Measurements from ENCODE around the gene PRAF2.

PRAF2 gene

DNA sequence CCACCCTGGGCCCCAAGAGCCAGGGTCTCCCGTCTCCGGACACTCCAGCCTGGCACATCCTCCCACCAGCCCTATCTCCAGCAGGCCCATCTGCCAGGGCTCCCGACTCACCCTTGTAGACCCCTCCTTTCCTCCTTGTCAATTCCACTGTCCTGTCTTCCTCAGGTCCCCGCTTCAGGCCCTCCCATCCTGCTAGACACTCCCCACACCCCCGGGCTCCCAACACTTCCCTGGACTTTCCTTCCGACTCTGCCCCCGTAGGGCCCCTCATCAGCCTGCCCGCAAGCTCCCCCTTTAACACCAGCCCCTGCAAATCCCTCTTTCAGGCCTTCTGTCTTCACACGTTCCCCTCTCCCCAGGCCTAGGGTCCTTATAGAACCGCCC, 1.1 kb downstream of the PRAF2 start:
- DNase-seq (ENCODE audit: low read depth): peak; percentile 6

DNA sequence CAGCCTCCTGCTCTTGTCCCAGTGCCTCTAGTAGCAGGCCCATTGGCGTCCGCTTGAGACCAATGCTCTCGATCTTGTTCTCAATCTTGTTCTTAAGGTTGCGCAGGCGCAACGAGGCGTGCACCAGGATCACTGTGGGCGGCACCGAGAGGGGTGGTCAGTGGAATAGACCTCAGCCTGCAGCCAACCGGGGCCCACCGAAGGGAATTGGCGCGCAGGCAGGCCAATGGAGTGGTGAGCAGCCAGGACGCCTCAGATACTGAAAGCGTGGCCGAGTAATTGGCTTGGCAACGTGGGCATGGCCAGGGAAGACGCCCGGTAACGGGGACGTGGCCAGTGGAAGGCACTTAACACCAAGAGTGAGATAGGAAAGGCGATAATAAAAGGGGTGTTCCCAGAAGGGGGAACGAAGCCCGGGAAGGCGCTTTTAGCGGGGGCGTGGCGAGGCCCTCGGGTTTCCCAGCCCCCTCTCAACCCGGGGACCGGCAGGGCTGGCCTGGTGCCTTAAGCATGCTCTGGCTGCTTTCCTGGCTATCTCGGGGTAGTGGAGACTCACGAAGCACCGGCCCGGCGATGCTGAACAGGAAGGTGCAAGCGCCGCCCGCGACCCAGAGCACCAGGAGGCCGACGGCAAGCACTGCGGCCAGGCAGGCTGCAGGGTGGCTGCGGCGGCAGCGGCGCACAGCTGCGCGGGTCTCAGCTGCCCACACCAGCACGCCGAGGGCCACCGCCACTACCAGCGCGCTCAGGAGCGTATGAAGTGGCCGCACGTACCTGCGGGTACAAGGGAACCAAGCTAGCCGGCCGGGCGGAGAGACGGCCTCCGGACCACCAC, 1.7 kb downstream of the PRAF2 start:
- peak; percentile 71 for DNase-seq (ENCODE audit: low read depth)

DNA sequence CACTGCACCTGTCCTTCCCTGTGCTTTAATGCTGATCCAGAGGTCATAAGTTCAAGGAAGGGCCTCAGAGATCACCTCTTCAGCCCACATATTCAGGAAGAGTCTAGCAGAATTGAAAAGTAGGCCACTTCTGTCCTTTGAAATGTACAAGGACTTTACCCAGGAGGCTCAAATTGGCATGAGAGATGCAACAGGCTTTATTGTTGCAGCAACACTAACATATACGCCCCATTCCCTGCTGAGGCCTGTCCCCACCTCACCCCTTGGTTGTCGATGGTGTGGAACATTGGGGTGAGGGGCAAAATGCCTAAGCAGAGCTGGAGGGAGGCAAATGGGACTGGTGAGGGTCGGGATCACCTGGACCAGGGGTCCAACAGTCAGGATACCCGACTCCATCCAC, 2.8 kb downstream of the PRAF2 start:
- no peak for DNase-seq (ENCODE audit: low read depth)

DNA sequence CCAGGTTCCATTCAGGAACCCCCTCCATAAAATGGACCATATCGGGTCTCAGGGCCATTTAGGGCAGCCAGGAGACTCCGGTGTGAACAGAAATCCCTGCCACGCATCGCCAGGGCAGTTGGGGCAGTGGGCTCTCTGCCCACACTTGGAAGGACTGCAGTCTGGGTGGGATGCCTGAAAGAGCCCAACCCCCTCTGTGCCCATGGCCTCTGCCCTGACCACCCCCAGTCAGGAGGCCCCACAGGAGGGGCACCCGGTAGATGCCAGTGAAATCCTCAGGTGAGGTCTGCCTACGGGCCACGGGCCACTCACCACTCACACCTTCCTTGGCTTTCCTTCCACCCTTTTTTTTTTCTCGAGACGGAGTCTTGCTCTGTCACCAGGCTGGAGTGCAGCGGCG, 4.8 kb downstream of the PRAF2 start:
- no peak for DNase-seq (ENCODE audit: low read depth)

DNA sequence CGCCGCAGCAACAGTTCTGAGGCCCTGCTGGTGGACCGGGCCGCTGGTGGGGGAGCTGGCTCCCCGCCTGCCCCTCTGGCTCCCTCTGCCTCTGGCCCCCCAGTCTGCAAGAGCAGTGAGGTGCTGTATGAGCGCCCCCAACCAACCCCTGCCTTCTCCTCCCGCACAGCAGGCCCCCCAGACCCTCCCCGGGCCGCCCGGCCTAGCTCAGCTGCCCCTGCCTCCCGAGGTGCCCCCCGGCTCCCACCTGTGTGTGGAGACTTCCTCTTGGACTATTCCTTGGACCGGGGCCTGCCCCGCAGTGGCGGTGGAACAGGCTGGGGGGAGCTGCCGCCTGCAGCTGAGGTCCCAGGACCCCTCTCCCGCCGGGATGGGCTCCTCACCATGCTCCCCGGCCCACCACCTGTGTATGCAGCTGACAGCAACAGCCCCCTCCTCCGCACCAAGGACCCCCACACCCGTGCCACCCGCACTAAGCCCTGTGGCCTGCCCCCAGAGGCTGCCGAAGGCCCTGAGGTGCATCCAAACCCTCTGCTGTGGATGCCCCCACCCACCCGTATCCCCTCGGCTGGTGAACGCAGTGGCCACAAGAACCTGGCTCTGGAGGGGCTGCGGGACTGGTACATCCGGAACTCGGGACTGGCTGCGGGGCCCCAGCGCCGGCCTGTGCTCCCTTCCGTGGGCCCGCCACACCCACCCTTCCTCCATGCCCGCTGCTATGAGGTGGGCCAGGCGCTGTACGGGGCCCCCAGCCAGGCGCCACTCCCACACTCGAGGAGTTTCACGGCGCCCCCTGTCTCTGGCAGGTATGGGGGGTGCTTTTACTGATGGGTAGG, 6.3 kb downstream of the PRAF2 start:
- no peak for DNase-seq (ENCODE audit: low read depth)

DNA sequence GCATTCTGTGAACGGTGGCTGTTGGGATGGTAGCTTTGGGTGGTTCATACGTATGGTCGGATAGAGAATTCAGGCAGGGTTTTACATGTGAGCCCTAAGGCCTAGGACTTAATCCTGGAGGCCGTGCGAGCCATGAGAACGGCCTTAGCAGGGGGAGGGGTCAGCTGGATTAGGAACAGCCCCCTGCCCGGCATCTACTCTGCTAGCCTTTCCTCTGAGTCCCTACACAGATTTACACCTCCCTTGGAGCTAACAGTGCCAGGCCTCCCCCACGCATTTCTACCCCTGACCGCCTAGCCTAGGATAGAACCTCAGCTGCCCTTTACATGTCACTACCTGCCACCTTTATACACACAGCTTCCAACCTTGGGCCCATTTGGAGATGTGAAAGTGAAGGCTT, 7.1 kb downstream of the PRAF2 start:
- DNase-seq (ENCODE audit: low read depth): no peak

DNA sequence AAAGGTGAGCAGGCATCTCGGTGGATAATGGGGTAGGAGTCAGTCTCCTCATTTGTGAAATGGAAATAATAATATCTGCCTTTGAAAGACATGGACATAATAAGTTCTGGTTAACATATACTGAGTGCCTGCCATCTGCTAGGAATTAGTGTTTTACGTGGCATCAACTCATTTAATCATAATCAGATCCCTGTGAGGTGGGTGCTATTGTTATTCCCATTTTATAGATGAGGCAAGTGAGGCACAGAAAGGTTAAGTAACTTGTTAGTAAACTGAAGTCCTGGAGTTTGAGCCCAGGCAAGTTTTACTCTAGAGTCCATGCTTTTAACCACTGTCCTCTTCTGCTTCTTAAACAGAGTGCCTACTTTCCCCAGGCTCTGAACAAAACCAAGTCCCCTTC, 7.5 kb downstream of the PRAF2 start:
- no peak for DNase-seq (ENCODE audit: low read depth)

DNA sequence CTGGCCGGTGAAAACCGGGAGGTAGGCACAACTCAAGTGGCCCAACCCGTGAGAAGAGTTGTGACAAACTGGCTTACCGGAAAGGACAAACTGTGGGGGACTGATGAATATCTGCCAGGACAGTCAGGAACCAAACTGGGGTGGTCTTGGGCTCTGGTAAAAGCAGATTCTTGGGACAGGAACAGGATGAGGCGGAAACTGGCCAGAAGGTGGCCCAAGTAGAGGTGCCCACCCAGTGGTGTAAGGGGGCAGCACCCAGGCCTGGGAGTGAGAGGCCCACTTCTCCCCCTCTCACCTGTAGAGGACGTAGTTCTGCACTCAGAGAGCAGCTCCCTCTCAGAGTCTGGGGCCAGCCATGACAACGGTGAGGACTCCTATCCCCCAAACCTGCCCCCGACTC, 9.1 kb downstream of the PRAF2 start:
- DNase-seq (ENCODE audit: low read depth): no peak

DNA sequence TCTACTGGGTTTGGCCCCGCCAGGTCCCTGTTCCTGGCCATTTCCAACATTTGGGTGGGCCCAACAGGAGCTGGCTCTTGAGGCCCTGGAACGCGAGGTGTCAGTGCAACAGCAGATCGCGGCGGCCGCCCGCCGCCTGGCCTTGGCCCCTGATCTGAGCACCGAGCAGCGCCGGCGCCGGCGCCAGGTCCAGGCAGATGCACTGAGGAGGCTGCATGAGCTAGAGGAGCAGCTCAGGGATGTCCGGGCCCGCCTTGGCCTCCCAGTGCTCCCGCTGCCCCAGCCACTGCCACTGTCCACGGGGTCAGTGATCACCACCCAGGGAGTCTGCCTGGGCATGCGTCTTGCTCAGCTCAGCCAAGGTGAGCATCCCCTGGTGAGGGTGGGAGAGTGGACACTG, 9.5 kb downstream of the PRAF2 start:
- DNase-seq (ENCODE audit: low read depth): no peak

DNA sequence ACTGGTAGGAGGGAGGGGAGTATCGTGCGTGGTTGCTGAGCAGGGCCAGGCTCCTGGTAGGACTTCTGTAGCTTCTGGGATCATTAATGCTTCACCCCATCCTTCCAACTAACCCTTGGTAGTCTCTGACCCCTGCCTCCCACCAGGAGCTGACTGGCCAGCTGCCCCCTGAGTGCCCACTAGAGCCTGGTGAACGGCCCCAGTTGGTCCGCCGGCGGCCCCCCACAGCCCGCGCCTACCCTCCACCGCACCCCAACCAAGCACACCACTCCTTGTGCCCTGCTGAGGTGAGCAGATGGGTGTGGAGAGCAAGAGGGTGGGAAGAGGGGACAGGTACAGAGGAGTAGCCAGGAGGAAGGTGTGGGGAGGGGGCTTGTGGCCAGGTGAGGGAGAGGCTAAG, 10.1 kb downstream of the PRAF2 start:
- DNase-seq (ENCODE audit: low read depth): no peak

DNA sequence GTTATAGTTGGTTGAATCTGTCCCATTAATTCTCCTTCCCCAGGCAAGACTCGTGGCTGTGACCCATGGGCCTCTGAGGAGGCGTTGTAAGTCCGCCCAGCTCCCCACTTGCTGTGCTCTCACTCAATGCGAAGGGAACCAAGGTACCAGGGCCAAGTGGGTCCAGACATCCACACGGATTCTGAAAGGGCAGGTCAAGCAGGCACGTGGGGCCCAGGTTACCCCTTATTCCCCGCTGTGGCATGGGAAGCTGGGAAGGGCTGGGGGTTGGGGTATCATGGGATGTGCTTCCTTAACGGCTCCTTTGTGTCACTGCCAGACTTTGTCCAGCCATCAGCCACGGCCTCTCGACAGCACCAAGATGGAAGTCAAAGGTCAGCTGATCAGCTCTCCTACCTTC, 11.9 kb downstream of the PRAF2 start:
- no peak for DNase-seq (ENCODE audit: low read depth)

DNA sequence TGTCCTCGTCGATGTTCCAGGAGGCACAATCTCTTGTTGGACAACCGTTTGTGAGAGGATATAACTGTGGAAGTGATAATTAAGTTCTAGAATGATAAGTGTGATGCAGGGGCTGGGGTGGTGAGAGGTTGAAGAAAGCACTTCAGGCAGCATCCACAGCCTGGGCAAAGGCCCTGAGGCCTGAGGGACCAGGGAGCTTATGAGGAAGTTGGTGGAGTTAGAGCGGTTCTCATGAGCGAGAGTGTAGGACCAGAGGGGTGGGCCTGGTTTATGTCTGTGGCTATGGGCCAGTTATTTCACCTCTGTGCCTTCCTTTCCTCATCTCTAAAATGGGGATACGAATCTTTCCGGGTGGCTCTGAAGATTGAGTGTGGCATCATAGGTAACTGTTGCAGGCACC, 12.3 kb downstream of the PRAF2 start:
- DNase-seq (ENCODE audit: low read depth): no peak

DNA sequence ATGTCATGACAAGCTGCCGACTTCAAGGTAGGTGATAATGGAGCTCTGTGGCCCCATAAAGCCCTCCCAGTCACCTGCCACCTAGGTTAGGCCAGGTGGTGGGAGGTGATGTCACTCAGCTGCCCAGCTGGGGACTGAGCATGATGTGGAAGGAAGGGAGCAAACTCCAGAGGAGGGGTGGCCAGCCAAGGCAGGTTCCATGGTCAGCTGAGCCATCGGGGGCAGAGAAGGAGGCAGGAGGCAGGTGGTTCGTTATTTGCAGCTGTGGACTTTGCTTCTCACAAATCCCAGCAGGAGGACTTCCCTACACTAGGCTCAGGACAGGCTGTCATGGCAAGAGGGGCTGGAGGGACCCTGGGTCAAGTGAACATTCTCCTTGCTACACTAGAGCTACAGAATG, 12.9 kb downstream of the PRAF2 start:
- DNase-seq (ENCODE audit: low read depth): no peak

DNA sequence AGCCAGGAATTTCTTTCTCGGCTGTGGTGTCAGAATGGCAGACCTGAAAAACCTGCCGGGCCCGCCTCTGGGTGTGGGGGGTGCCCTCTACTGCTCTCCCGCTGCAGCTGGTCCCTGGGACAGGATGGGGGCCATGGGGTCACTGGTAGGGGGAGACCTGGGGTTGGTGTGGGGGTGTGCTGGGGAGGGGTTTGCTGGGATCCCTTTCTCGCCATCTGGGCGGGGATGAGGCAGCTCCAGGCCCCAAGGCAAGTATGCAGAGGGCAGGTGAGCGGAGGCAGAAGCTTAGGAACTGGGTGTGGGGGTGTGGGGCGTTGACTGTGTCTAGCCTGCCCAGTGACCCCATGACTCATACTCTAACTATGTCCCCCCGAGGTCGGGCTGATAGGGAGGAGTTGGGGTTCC, 14.1 kb downstream of the PRAF2 start:
- DNase-seq (ENCODE audit: low read depth): no peak

DNA sequence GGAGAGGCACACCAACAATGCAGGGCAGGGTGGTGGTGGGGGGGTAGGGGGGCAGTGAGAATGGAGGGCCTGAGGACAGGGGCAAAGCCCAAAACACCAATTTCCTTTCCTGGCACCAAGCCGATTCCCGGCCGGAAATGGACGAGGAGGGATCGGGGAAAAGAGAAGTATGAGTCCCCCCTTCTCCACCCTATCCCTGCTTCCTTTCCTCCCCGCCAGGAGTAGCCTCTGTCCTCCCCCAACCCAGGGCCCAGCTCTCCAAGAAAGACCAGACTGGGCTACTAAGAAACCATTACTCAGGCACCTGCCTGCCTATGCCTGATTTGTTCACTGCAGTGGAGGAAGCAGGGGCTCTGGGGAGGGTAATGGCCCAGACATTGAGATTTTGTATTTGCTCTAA, 14.6 kb downstream of the PRAF2 start:
- DNase-seq (ENCODE audit: low read depth): no peak

DNA sequence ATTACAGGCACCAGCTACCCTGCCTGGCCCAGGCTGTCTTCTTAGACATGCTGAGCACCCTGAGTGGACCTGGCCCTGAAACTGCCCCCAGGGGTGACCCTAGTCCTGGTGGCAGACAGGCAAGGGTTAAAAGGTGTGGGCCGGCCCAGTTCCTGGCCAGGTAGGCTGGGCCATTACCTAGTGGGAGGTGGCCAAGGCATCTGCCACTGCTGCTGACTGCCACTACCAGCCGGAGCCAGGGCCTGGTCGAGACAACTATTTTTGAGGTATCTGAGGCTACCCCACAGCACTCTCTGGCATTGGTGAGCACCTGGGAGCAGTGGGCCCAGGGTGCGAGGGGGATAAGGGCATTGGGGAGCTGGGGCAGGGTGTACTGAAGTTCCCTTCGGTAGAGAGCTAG, 15.0 kb downstream of the PRAF2 start, which contains the start of gene CCDC120:
Gene CCDC120, plus strand, starts transcription at position 206 of the 400 bp plus-strand sequence. CDS start 3,043 bp downstream, outside the sequence.
- DNase-seq (ENCODE audit: low read depth): no peak

DNA sequence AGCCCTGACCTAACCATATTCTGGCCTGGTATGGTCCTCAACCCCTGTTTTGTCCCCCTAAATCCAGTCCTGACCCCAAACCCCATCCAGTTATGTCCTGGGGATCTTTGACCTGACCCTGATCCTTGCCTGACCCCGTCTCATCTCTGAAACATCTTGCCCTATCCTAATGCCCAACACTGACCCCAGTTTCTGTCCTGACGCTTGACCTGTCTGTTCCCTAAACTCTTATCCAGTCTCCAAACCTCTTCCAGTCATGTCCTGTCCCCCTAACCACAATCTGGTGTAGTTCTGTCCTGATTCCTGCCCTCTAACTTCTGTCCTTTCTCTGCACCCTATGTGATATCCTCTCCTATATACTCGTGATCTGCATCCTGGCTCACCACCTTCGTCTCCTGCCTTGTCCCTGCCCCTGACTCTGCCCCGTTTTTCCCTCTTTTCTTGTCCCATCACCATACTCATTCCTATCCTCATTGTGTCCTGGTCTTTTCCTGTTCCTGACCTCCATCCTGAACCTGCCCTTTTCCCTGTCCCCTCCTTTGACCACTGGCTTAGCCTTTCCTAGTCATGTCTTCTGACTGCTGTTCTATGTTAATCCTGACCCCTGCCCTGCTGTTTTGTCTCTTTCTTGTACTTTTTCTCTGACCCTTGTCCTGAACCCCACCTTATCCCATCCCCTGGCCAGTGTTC, 19.6 kb downstream of the PRAF2 start:
- no peak for DNase-seq (ENCODE audit: low read depth)

DNA sequence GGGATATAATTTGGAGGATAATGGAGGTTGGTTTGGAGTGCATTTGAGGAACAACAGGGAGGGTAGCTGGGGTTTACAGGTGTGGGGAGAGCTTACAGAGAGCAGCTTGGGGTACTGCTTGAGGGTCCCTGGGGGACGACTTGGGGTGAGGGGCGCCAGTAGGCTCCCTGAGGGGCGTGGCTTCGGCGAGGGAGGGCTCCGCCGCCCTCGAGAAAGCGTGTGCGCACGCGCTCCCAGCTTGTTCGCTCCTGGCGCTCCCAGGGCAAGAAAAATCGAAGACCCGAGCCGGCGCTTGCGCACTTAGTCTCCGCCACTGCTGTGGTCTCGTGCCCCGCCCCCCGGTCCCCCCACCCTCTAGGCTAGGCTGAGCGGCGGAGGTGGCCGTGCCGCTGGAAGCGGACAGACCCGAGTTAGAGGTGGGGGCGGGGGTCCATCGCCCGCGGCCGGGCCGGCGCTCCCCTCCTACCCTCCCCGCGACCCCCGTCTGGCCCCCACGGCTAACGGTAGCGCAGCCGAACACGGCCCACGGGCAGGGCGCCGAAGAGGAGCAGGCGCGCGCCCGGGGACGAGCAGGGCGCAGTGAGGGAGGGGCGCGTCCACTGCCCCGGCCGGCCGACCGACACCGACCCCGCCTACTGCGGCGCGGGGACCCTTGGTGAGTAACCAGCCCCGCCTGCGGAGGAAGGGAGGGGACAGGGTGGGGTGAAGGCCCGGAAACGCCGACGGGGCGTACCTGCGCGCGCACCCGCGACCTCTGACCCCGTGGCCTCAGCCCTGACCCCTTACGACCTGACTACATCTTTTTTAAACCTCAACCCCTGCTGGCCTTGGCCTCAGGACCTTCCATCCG, 20.4 kb downstream of the PRAF2 start:
- peak; percentile 14 for DNase-seq (ENCODE audit: low read depth)

DNA sequence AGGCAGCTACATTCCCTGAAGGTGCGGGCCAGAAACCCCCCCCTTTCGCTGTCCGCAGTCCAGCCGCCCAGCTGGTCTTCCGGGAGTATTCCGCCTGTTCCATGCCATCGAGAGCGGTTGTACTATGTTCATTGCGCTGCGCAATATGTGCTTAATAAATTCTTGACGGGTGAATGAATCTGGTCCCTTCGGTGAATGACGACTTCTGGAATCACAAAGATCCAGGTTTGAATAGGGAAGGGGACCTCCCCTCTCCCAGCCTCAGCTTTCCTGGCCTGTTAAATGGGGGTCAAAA, 29.9 kb downstream of the PRAF2 start:
- no peak for DNase-seq (ENCODE audit: low read depth)

DNA sequence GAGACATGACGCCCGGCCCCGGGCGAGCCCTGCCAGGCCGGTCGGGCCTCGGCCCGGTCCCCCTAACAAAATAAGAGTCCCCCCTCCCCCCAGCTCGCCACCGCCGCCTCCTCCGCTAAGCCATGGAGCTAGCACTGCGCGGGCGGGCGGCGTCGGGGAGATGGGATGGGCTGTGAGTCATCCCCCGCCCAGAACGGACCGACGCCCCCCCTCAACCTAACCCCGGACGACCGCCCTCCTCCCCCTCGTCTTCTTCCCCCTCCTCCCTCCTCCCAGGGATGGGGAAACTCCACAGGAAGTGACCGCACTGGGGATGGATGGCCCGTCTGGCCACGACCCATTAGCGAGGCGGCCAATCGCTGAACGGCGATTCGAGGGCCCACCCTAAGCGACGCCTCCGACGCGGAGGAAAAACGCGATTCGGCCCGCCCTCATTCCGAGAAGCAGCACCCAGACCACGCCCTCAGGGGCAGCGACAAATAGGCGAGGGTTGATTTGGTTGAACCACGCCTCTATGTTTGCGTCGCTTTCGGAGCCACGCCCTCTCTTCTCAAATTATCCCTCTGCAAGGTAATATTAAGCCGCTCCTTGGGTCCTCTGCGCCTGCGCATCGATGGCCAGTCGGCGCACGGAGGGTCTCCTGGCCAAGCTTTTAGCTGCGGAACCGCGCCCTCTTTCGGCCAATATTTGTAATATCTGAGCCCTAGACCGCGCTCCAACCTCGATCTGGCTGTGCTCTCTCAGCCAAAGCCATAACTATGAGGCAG, 30.4 kb downstream of the PRAF2 start, which contains the start of gene TFE3:
Gene TFE3, minus strand, starts transcription at position 138 of the 767 bp plus-strand sequence. Its CDS starts 131 bp downstream, at position 7.
- DNase-seq (ENCODE audit: low read depth): peak; percentile 99

DNA sequence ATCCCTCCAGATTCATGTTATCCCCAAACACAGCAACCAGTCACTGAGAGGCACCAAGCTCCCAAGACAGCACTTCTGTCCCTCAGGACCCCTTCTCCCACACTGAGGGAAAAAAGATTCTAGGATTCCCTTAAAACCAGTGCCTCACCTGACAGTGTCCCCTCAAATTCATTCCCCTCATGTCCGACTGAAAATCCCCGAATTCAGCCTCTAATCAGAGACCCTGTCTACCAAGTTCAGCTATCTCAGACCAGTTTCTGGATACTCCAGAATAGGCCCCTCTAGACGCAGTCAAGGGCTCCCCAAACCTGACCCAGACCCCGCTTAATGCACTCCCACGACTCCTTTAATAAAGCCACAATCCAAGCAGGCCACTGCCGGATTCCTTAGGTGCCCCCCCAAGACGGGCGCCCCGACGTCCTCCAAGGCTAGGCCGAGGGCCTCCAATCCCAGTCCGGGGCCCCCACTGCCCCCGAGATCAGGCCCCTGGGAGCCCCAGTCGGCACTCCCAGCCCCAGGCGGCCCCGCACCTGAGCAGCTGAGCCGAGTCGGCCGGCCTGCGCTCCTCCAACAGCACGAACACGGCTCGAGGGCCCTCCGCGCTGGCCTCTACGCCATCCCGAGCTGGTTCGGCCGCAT, 31.1 kb downstream of the PRAF2 start:
- peak; percentile 28 for DNase-seq (ENCODE audit: low read depth)
